NCI-H2107 treated with DMSO at 0.1 percent for 48 hours (cell line): ENCODE results near the gene MDM4.

Source experiments
- DNase-seq: peaks from one replicate; lab custom pipeline; 2025; ENCODE audit not compliant: unreplicated experiment; lab: John Stamatoyannopoulos, UW

Gene MDM4

GRCh38 chr1:204491655-204492054, 24.6 kb upstream of the MDM4 start:
- no peak for DNase-seq

GRCh38 chr1:204493145-204493983, 22.8 kb upstream of the MDM4 start:
- DNase-seq, result peak; percentile 70

- peak; percentile 78 for DNase-seq
Observed at GRCh38 chr1:204493984-204494280, 22.3 kb upstream of the MDM4 start.

- DNase-seq, result peak; percentile 72
Observed at GRCh38 chr1:204494281-204495077, 21.7 kb upstream of the MDM4 start, which contains the start of gene PIK3C2B. PIK3C2B (minus strand) TSS chr1:204494805; CDS start chr1:204469802, 25,003 bp downstream.

GRCh38 chr1:204495078-204495753, 21.0 kb upstream of the MDM4 start:
- no peak for DNase-seq

- no peak for DNase-seq
Observed at GRCh38 chr1:204495777-204496176, 20.4 kb upstream of the MDM4 start.

GRCh38 chr1:204498981-204499380, 17.2 kb upstream of the MDM4 start:
- no peak for DNase-seq

- no peak for DNase-seq
Observed at GRCh38 chr1:204499511-204500468, 16.4 kb upstream of the MDM4 start.

GRCh38 chr1:204502241-204502640, 14.0 kb upstream of the MDM4 start:
- DNase-seq, result peak; percentile 46

- peak; percentile 89 for DNase-seq
Observed at GRCh38 chr1:204503122-204503912, 12.9 kb upstream of the MDM4 start.

GRCh38 chr1:204503913-204504519, 12.2 kb upstream of the MDM4 start:
- peak; percentile 77 for DNase-seq

- DNase-seq, result no peak
Observed at GRCh38 chr1:204505674-204506200, 10.5 kb upstream of the MDM4 start.

GRCh38 chr1:204506201-204506968, 9.8 kb upstream of the MDM4 start:
- peak; percentile 87 for DNase-seq

- DNase-seq, result peak; percentile 90
Observed at GRCh38 chr1:204506969-204507316, 9.3 kb upstream of the MDM4 start.

GRCh38 chr1:204507317-204508105, 8.7 kb upstream of the MDM4 start:
- peak; percentile 78 for DNase-seq

- no peak for DNase-seq
Observed at GRCh38 chr1:204509186-204509635, 7.0 kb upstream of the MDM4 start.

- no peak for DNase-seq
Observed at GRCh38 chr1:204511366-204511765, 4.8 kb upstream of the MDM4 start.
